Measurements from ENCODE around the gene HIVEP1.

The HIVEP1 gene

DNA sequence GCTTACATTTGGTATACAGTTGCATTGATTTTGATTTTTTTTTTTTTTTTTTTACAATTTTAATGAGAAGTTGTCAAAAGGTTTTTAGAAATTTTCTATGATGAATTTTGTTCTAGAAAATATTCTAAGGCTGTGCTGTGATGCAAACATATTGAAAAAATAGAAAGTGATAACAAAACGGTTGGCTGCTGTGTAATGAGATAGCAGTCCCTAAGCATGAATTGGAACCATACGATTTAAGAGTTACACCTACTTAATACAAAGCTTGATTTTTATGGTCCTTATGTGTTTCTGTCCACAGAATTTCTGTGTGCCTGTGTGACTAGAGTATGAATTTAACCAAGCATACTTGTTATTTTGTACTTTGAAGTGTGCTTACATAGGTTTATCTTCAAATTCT, 12.1 kb downstream of the HIVEP1 start (continued):
- TF ChIP-seq ZNF843 (tag by site-specific recombination; IDR thresholded peaks at IDR 0.05), result no peak

DNA sequence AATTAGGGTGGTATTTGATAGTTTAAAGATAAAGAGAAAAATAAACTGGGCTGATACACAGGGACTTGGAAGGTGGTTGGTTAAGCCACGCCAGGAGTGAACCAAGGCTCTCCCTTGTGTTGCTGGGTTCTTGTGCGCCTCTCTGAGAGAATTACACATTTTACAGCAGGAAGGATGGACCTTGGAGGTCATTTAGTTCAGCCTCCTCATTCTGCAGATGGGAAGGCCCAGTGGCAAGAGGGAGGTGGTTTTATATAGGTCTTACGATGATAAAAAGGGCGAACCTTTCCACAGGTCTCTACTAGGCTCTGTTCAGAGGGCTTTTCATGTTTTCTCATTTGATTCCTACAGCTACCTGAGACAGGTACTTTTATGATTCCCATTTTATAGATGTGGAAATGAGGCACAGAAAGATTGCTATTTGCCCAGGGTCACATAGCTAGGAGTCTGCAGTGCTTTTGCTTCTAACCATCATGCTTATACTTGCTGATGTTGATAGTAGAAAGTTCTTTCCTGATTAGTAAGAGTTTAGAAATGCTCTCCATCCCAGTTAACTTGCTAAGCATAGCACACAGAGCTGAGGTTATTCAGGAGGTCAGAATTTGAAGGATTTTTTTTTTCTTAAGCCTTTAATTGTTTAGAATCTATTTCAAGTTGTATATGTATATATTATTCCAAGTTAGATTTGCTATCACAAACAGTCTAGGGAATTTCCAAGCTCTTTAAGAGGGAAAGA, 12.8 kb downstream of the HIVEP1 start:
- Histone ChIP-seq H3K4me1 (ENCODE audit: control insufficient read depth, insufficient read depth, low read length) (no peaks in the 10 kb centered on the region), H3K36me3 (ENCODE audit: control insufficient read depth in 2 of 2, insufficient read depth in 1 of 2, low read length in 2 of 2) (peaks cover 0 to 24% of the 10 kb centered on the region in 2 experiments; a peak in 2 of 3 replicates), H3K4me3 (ENCODE audit: low read depth, low read length) (no peak overlapping the region), H3K27ac (ENCODE audit: extremely low read depth, low read depth, low read length) (no peak overlapping the region), H3K9me3 (ENCODE audit: control insufficient read depth, insufficient read depth, low read depth, low read length) (no peaks in the 10 kb centered on the region)
- TF ChIP-seq TCF7L2 (IDR thresholded peaks at IDR 0.05; ENCODE audit: borderline replicate concordance, low read depth, low read length) (no peak), ZNF785 (tag by site-specific recombination; IDR thresholded peaks at IDR 0.05) (no peak), FEZF1 (tag by site-specific recombination; IDR thresholded peaks at IDR 0.05) (no peak), ZBTB17 (tag by site-specific recombination; IDR thresholded peaks at IDR 0.05) (no peak), ZNF501 (tag by site-specific recombination; IDR thresholded peaks at IDR 0.05) (no peak)
- TF ChIP-seq, protein P1, sequence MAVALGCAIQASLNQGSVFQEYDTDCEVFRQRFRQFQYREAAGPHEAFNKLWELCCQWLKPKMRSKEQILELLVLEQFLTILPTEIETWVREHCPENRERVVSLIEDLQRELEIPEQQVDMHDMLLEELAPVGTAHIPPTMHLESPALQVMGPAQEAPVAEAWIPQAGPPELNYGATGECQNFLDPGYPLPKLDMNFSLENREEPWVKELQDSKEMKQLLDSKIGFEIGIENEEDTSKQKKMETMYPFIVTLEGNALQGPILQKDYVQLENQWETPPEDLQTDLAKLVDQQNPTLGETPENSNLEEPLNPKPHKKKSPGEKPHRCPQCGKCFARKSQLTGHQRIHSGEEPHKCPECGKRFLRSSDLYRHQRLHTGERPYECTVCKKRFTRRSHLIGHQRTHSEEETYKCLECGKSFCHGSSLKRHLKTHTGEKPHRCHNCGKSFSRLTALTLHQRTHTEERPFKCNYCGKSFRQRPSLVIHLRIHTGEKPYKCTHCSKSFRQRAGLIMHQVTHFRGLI (tag by site-specific recombination; IDR thresholded peaks at IDR 0.05), result peak; percentile 40
- TF ChIP-seq, protein P2, sequence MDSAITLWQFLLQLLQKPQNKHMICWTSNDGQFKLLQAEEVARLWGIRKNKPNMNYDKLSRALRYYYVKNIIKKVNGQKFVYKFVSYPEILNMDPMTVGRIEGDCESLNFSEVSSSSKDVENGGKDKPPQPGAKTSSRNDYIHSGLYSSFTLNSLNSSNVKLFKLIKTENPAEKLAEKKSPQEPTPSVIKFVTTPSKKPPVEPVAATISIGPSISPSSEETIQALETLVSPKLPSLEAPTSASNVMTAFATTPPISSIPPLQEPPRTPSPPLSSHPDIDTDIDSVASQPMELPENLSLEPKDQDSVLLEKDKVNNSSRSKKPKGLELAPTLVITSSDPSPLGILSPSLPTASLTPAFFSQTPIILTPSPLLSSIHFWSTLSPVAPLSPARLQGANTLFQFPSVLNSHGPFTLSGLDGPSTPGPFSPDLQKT (IDR thresholded peaks at IDR 0.05; ENCODE audit: borderline replicate concordance, low read depth, low read length), result no peak
- ChIA-PET POLR2A (interaction anchor here (0.9 kb wide), 1 partner anchor 11 kb away, joined by 3 read pairs; no protein-coding TSS in a partner anchor), CTCF (interaction anchor here (0.6 to 1.5 kb wide), 3 partner anchors 42 to 374 kb away, joined by 3 to 4 read pairs (median 3); no protein-coding TSS in a partner anchor)

DNA sequence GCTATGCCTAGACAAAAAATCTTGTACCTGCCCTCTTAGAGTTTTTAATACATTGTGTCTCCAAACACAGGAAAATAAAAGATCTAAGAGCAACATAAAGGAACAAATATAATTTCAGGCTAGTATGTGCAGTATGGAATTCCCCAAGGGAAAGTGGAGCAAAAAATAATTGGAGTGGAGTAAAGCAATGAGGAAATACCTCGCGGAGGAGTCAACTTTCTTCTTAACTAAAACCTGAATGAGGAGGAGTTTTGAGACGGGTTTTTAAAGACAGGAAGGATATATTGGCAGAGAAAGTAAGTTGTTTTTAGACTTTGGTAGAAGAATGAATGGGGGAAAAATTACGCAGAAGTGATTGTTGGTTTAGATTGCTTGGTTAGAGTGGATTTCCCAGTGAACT, 14.0 kb downstream of the HIVEP1 start:
- Histone ChIP-seq H3K36me3 (ENCODE audit: control insufficient read depth in 2 of 2, insufficient read depth in 1 of 2, low read length in 2 of 2) (peaks cover 0 to 18% of the 10 kb centered on the region in 2 experiments; a peak in 2 of 3 replicates), H3K27ac (ENCODE audit: extremely low read depth, low read depth, low read length) (no peak overlapping the region), H3K4me3 (ENCODE audit: low read depth, low read length) (no peak overlapping the region), H3K4me1 (ENCODE audit: control insufficient read depth, insufficient read depth, low read length) (no peaks in the 10 kb centered on the region), H3K9me3 (ENCODE audit: control insufficient read depth, insufficient read depth, low read depth, low read length) (no peaks in the 10 kb centered on the region)
- TF ChIP-seq, protein P3, sequence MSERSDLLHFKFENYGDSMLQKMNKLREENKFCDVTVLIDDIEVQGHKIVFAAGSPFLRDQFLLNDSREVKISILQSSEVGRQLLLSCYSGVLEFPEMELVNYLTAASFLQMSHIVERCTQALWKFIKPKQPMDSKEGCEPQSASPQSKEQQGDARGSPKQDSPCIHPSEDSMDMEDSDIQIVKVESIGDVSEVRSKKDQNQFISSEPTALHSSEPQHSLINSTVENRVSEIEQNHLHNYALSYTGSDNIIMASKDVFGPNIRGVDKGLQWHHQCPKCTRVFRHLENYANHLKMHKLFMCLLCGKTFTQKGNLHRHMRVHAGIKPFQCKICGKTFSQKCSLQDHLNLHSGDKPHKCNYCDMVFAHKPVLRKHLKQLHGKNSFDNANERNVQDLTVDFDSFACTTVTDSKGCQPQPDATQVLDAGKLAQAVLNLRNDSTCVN (tag by site-specific recombination; optimal IDR thresholded peaks at IDR 0.05), result no peak
- TF ChIP-seq HOXC10 (CRISPR knock-in tag; IDR thresholded peaks at IDR 0.05) (no peak), FEZF1 (tag by site-specific recombination; IDR thresholded peaks at IDR 0.05) (no peak), ZSCAN30 (tag by site-specific recombination; IDR thresholded peaks at IDR 0.05) (no peak), KLF1 (tag by site-specific recombination; IDR thresholded peaks at IDR 0.05) (no peak), ZNF514 (tag by site-specific recombination; IDR thresholded peaks at IDR 0.05) (no peak), SP7 (tag by site-specific recombination; IDR thresholded peaks at IDR 0.05) (no peak), ZNF19 (tag by site-specific recombination; IDR thresholded peaks at IDR 0.05; ENCODE audit: low read depth) (no peak)
- POLR2A ChIA-PET, result no interaction called here
- CTCF ChIA-PET, result no interaction called here

DNA sequence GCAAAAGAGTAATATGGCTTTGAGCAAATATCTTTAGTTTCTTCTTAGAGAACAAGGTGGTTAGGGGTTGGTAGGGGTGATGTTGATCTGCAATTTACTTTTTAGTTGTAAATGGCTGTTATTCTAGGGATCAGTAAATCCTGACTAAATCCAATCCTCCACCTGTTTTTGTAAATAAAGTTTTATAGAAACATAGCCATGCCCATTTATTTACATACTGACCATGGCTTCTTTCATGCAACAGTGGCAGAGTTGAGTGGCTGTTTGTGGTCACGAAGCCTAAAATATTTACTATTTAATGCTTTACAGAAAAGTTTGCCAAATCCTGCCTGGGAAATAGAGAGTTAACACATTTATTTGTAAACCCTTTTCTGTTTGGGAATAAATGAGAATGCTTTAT, 14.7 kb downstream of the HIVEP1 start:
- ChIA-PET CTCF (no interaction called here), POLR2A (no interaction called here)
- Histone ChIP-seq H3K27ac (ENCODE audit: extremely low read depth, low read depth, low read length) (no peak overlapping the region), H3K36me3 (ENCODE audit: control insufficient read depth in 2 of 2, insufficient read depth in 1 of 2, low read length in 2 of 2) (peaks cover 0 to 15% of the 10 kb centered on the region in 2 experiments; a peak in 2 of 3 replicates), H3K4me3 (ENCODE audit: low read depth, low read length) (no peak overlapping the region), H3K4me1 (ENCODE audit: control insufficient read depth, insufficient read depth, low read length) (no peaks in the 10 kb centered on the region), H3K9me3 (ENCODE audit: control insufficient read depth, insufficient read depth, low read depth, low read length) (no peaks in the 10 kb centered on the region)
- TF ChIP-seq ZNF23 (tag by site-specific recombination; IDR thresholded peaks at IDR 0.05; ENCODE audit: borderline replicate concordance), result no peak
- TF ChIP-seq, protein P4, sequence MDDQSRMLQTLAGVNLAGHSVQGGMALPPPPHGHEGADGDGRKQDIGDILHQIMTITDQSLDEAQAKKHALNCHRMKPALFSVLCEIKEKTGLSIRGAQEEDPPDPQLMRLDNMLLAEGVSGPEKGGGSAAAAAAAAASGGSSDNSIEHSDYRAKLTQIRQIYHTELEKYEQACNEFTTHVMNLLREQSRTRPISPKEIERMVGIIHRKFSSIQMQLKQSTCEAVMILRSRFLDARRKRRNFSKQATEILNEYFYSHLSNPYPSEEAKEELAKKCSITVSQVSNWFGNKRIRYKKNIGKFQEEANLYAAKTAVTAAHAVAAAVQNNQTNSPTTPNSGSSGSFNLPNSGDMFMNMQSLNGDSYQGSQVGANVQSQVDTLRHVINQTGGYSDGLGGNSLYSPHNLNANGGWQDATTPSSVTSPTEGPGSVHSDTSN (CRISPR knock-in tag; IDR thresholded peaks at IDR 0.05), result no peak
- no peak for TF ChIP-seq EGR2 (tag by site-specific recombination; IDR thresholded peaks at IDR 0.05; ENCODE audit: low read depth)
- no peak for TF ChIP-seq ZNF133 (tag by site-specific recombination; IDR thresholded peaks at IDR 0.05)
- no peak for TF ChIP-seq ZNF677 (tag by site-specific recombination; IDR thresholded peaks at IDR 0.05)
- no peak for TF ChIP-seq ZNF701 (tag by site-specific recombination; IDR thresholded peaks at IDR 0.05)
- TF ChIP-seq ZNF404 (tag by site-specific recombination; IDR thresholded peaks at IDR 0.05), result no peak
- no peak for TF ChIP-seq ZNF184 (tag by site-specific recombination; IDR thresholded peaks at IDR 0.05)
- TF ChIP-seq ZNF266 (tag by site-specific recombination; IDR thresholded peaks at IDR 0.05; ENCODE audit: low read depth), result no peak
- no peak for TF ChIP-seq BCL11A (tag by site-specific recombination; IDR thresholded peaks at IDR 0.05; ENCODE audit: low read depth)
- no peak for TF ChIP-seq ZFP3 (tag by site-specific recombination; IDR thresholded peaks at IDR 0.05; ENCODE audit: low read depth)

All from HEK293 (cell line).